ENCODE measurements around the gene GOLGA1. TPM values are rescaled to one million over a fixed set of nuclear protein-coding genes. Genes with fewer than 3 reads are reported as not detected.

Gene GOLGA1
- total and polyA plus RNA-seq, 10 of the 15 experiments (the other 5 are each of a cell fraction or from before 2014, with no cell fraction given), result 2.9 to 14.1 (median 8.1) TPM

GRCh38 chr9:124940894-124941678, at the start of gene GOLGA1 (continued):
- TF ChIP-seq E4F1 (IDR thresholded peaks at IDR 0.05; ENCODE audit: borderline replicate concordance, partially characterized antibody) (peak; percentile 49), RBBP5 (conservative IDR thresholded peaks at IDR 0.05) (no peak), STAT3 (IDR thresholded peaks at IDR 0.05; ENCODE audit: low read depth, low read length) (no peak), YY1 (IDR thresholded peaks at IDR 0.05; ENCODE audit: low read depth, low read length) (peak; percentile 70; the same call in 1 of the 2 replicates), HDGF (IDR thresholded peaks at IDR 0.05) (no peak), EED (IDR thresholded peaks at IDR 0.05; ENCODE audit: low read depth) (no peak), BACH1 (IDR thresholded peaks at IDR 0.05; ENCODE audit: borderline replicate concordance) (peak; percentile 75), NRF1 (conservative IDR thresholded peaks at IDR 0.05; ENCODE audit: low read depth, low read length) (peak; percentile 94), NR2C2 (IDR thresholded peaks at IDR 0.05; ENCODE audit: borderline replicate concordance, control insufficient read depth, insufficient read length, low read depth) (no peak), MEF2A (IDR thresholded peaks at IDR 0.05; ENCODE audit: insufficient read depth, low read depth, low read length) (no peak), TBL1XR1 (IDR thresholded peaks at IDR 0.05; ENCODE audit: low read depth, low read length) (peak; percentile 83; the same call in 1 of the 2 replicates), WRNIP1 (IDR thresholded peaks at IDR 0.05; ENCODE audit: borderline replicate concordance, low read depth, low read length) (no peak), BCL11A (IDR thresholded peaks at IDR 0.05; ENCODE audit: low read depth, low read length) (no peak), ZZZ3 (IDR thresholded peaks at IDR 0.05; ENCODE audit: control insufficient read depth, insufficient read length, low read depth) (no peak), ESRRA (IDR thresholded peaks at IDR 0.05; ENCODE audit: low read length) (no peak), IKZF1 (conservative IDR thresholded peaks at IDR 0.05) (peak; percentile 96), CTCF (IDR thresholded peaks at IDR 0.05 in 2 of 3, conservative IDR thresholded peaks at IDR 0.05 in 1 of 3; ENCODE audit: control insufficient read depth in 2 of 3, extremely low read depth in 1 of 3, insufficient read depth in 1 of 3, low read depth in 3 of 3, low read length in 3 of 3) (no peak), CREB1 (IDR thresholded peaks at IDR 0.05; ENCODE audit: low read depth) (peak; percentile 98), TCF7 (IDR thresholded peaks at IDR 0.05; ENCODE audit: borderline replicate concordance) (no peak), SP1 (IDR thresholded peaks at IDR 0.05; ENCODE audit: low read depth, low read length) (peak; percentile 39), SUZ12 (IDR thresholded peaks at IDR 0.05; ENCODE audit: unreplicated experiment) (no peak), KLF5 (IDR thresholded peaks at IDR 0.05; ENCODE audit: partially characterized antibody) (no peak), SMAD5 (IDR thresholded peaks at IDR 0.05; ENCODE audit: low read depth) (0 out of 2 replicates have a peak, but pooled peaks have one; percentile 48), CEBPB (IDR thresholded peaks at IDR 0.05; ENCODE audit: borderline replicate concordance in 1 of 2, low read depth in 2 of 2, low read length in 2 of 2) (no peak)
- TF ChIP-seq, protein P1, sequence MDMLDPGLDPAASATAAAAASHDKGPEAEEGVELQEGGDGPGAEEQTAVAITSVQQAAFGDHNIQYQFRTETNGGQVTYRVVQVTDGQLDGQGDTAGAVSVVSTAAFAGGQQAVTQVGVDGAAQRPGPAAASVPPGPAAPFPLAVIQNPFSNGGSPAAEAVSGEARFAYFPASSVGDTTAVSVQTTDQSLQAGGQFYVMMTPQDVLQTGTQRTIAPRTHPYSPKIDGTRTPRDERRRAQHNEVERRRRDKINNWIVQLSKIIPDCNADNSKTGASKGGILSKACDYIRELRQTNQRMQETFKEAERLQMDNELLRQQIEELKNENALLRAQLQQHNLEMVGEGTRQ (IDR thresholded peaks at IDR 0.05; ENCODE audit: borderline replicate concordance, low read depth, low read length), result no peak
- TF ChIP-seq, protein P2, sequence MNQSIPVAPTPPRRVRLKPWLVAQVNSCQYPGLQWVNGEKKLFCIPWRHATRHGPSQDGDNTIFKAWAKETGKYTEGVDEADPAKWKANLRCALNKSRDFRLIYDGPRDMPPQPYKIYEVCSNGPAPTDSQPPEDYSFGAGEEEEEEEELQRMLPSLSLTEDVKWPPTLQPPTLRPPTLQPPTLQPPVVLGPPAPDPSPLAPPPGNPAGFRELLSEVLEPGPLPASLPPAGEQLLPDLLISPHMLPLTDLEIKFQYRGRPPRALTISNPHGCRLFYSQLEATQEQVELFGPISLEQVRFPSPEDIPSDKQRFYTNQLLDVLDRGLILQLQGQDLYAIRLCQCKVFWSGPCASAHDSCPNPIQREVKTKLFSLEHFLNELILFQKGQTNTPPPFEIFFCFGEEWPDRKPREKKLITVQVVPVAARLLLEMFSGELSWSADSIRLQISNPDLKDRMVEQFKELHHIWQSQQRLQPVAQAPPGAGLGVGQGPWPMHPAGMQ (IDR thresholded peaks at IDR 0.05; ENCODE audit: borderline replicate concordance), result no peak
